HG02973 (cell line): ENCODE data around the gene BPNT1.

Experiments used
- ATAC-seq: cut with Tn5 transposase; IDR thresholded peaks from one replicate; pipeline ENCODE4 v1.9.1; 2021; ENCODE audit warnings: moderate library complexity; ENCODE audit not compliant: unreplicated experiment

BPNT1 gene

DNA sequence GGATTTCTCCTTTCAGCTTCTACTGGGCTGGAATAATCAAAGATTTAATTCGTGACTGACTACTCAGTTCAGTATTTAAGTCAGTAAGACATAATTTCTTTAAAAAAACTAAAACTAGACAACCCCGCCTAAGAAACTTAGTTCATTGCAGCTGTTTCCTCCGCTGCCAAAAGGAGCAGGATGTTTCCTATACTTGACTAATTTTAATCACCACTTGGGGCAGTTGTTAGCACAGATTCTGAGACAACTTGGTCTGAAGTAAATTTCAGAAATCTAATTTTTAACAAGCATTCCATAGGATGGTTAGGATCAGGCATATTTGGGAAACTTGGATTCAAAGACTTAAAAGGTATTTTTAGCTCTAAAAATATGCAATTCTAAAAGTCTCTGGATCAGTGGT is 77.3 kb downstream of the BPNT1 start:
- no peak for ATAC-seq

DNA sequence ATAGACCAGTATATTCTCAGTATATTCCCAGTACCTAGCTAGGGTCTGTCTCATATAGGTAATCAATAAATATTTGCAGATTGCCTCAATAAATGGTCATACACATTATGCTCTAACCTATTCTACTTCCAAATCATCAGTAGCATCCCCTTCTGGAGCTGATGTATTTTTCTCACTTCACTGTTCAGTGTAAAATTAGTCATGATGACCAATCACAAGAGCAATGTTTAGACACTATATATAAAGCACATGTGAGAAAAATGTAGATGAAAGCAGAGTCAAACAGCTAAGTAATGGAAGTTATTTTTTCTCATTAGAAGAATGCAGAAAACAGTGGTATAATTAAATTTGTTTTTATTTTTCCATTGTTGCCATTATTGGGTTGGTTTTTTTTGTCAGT is 78.0 kb downstream of the BPNT1 start:
- no peak for ATAC-seq
